ENCODE data around the gene TMEM125.

Gene TMEM125

DNA sequence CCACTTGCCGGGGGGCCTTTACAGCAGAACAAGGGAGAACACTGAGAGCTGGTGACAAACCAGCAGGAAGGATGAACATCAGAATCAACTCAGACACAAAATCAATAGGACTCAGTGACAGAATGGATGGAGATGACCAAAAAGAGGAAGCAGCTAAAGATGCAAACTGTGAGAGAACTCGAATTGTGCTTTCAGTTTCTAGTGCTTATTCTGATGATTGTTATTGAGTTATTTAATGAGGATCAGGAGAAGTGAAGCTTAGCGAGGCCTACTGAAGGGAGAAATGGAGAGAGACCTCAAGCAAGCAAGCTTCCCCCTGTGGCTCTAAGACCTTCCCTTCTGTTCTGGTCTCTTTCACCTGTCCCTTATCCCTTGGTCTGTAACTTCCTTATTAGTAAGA lies 30.3 kb upstream of the TMEM125 start:
- no peak overlapping the region for H2BK15ac ChIP-seq (ENCODE audit: low read depth, poor library complexity, severe bottlenecking)
- no peak overlapping the region for H2BK12ac ChIP-seq (ENCODE audit: low read length in 2 of 2)
- H2AFZ ChIP-seq (ENCODE audit: low read depth, low read length), result no peak overlapping the region
- no peak overlapping the region for H3K9ac ChIP-seq (ENCODE audit: low read length)
- no peak overlapping the region for H3K23ac ChIP-seq (ENCODE audit: low read length in 2 of 2)
- no peak overlapping the region for H2AK5ac ChIP-seq (ENCODE audit: low read length, severe bottlenecking)
- no peak overlapping the region for H4K8ac ChIP-seq (ENCODE audit: low read length)
- H2BK5ac ChIP-seq (ENCODE audit: low read depth, low read length, poor library complexity, severe bottlenecking), result no peak overlapping the region
- H3K27me3 ChIP-seq (ENCODE audit: control insufficient read depth in 1 of 2, insufficient read depth in 1 of 2, low read length in 2 of 2), result no peaks in the 10 kb centered on the region
- no peaks in the 10 kb centered on the region for H3K9me3 ChIP-seq (ENCODE audit: control insufficient read depth, low read length)
- no peak overlapping the region for H3K14ac ChIP-seq (ENCODE audit: low read length in 2 of 2)
- no peak overlapping the region for H2BK120ac ChIP-seq (ENCODE audit: low read depth, low read length)
- peaks cover 3% of the 10 kb centered on the region for H3K4me1 ChIP-seq (ENCODE audit: control insufficient read depth, insufficient read depth, low read depth, low read length)
- no peak overlapping the region for H3K4me2 ChIP-seq (ENCODE audit: low read length, poor library complexity, severe bottlenecking)
- H4K91ac ChIP-seq (ENCODE audit: low read length), result no peak overlapping the region
- no peak for DNase-seq
- H3K4me3 ChIP-seq (ENCODE audit: insufficient read depth in 1 of 2, low read depth in 1 of 2, low read length in 2 of 2), result no peak overlapping the region
- H3K18ac ChIP-seq (ENCODE audit: low read depth in 1 of 2, low read length in 2 of 2), result no peak overlapping the region
- no peak overlapping the region for H3K27ac ChIP-seq (ENCODE audit: low read length, poor library complexity, severe bottlenecking)
- WGBS, result 91% methylated on average over 3 of the region's 3 CpGs
- H3K79me1 ChIP-seq (replicated peaks; ENCODE audit: low read length, poor library complexity, severe bottlenecking), result no peaks in the 10 kb centered on the region
- H3K4ac ChIP-seq (ENCODE audit: low read depth in 1 of 2, low read length in 2 of 2), result no peak overlapping the region
- H3K36me3 ChIP-seq (ENCODE audit: control insufficient read depth in 1 of 2, insufficient read depth in 2 of 2, low read depth in 1 of 2, low read length in 2 of 2), result no peaks in the 10 kb centered on the region

GRCh38 chr1:43241413-43241836 lies 28.4 kb upstream of the TMEM125 start:
- Histone ChIP-seq H2BK12ac (ENCODE audit: low read length in 2 of 2) (no peak overlapping the region), H3K18ac (ENCODE audit: low read depth in 1 of 2, low read length in 2 of 2) (no peak overlapping the region), H2AK5ac (ENCODE audit: low read length, severe bottlenecking) (no peak overlapping the region), H2BK5ac (ENCODE audit: low read depth, low read length, poor library complexity, severe bottlenecking) (no peak overlapping the region), H3K9ac (ENCODE audit: low read length) (no peak overlapping the region), H3K9me3 (ENCODE audit: control insufficient read depth, low read length) (peaks cover 5% of the 10 kb centered on the region), H4K91ac (ENCODE audit: low read length) (no peak overlapping the region), H2BK15ac (ENCODE audit: low read depth, poor library complexity, severe bottlenecking) (no peak overlapping the region), H3K23ac (ENCODE audit: low read length in 2 of 2) (no peak overlapping the region), H3K4ac (ENCODE audit: low read depth in 1 of 2, low read length in 2 of 2) (no peak overlapping the region), H2BK120ac (ENCODE audit: low read depth, low read length) (no peak overlapping the region), H3K27ac (ENCODE audit: low read length, poor library complexity, severe bottlenecking) (no peak overlapping the region), H4K8ac (ENCODE audit: low read length) (no peak overlapping the region), H3K4me3 (ENCODE audit: insufficient read depth in 1 of 2, low read depth in 1 of 2, low read length in 2 of 2) (no peak overlapping the region), H3K79me1 (replicated peaks; ENCODE audit: low read length, poor library complexity, severe bottlenecking) (no peaks in the 10 kb centered on the region), H3K36me3 (ENCODE audit: control insufficient read depth in 1 of 2, insufficient read depth in 2 of 2, low read depth in 1 of 2, low read length in 2 of 2) (no peaks in the 10 kb centered on the region), H2AFZ (ENCODE audit: low read depth, low read length) (no peak overlapping the region), H3K27me3 (ENCODE audit: control insufficient read depth in 1 of 2, insufficient read depth in 1 of 2, low read length in 2 of 2) (no peaks in the 10 kb centered on the region), H3K4me2 (ENCODE audit: low read length, poor library complexity, severe bottlenecking) (no peak overlapping the region), H3K4me1 (ENCODE audit: control insufficient read depth, insufficient read depth, low read depth, low read length) (peaks cover 3% of the 10 kb centered on the region), H3K14ac (ENCODE audit: low read length in 2 of 2) (no peak overlapping the region)
- no peak for DNase-seq
- 72% methylated on average over 6 of the region's 6 CpGs for WGBS

DNA sequence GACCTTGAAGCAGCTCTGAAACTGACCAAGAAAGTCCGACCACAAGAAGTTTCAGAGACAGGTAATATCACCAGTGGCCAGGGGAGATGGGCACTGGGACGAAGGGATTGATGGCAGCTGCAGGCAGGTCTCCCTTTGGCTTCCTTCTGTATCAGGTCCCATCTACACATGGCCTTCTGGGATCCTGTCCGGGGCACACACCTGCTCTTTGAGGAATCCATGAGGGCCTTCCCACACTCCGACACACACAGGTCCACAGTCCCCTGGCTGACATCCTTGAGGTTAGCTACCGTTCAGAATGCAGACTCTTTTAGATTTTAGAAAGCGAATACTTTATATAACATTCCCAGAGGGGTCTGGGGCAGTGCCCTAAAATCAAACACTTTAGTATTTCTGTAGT lies 26.5 kb upstream of the TMEM125 start:
- WGBS, result 80% methylated on average over 4 of the region's 6 CpGs
- Histone ChIP-seq H3K9me3 (ENCODE audit: control insufficient read depth, low read length) (peaks cover 14% of the 10 kb centered on the region), H2AK5ac (ENCODE audit: low read length, severe bottlenecking) (no peak overlapping the region), H2AFZ (ENCODE audit: low read depth, low read length) (no peak overlapping the region), H2BK120ac (ENCODE audit: low read depth, low read length) (no peak overlapping the region), H3K79me1 (replicated peaks; ENCODE audit: low read length, poor library complexity, severe bottlenecking) (no peaks in the 10 kb centered on the region), H3K14ac (ENCODE audit: low read length in 2 of 2) (no peak overlapping the region), H3K27ac (ENCODE audit: low read length, poor library complexity, severe bottlenecking) (no peak overlapping the region), H4K8ac (ENCODE audit: low read length) (no peak overlapping the region), H3K4me1 (ENCODE audit: control insufficient read depth, insufficient read depth, low read depth, low read length) (peaks cover 3% of the 10 kb centered on the region), H3K27me3 (ENCODE audit: control insufficient read depth in 1 of 2, insufficient read depth in 1 of 2, low read length in 2 of 2) (no peaks in the 10 kb centered on the region), H2BK15ac (ENCODE audit: low read depth, poor library complexity, severe bottlenecking) (no peak overlapping the region), H4K91ac (ENCODE audit: low read length) (no peak overlapping the region), H3K4me2 (ENCODE audit: low read length, poor library complexity, severe bottlenecking) (no peak overlapping the region), H3K23ac (ENCODE audit: low read length in 2 of 2) (no peak overlapping the region), H3K36me3 (ENCODE audit: control insufficient read depth in 1 of 2, insufficient read depth in 2 of 2, low read depth in 1 of 2, low read length in 2 of 2) (no peaks in the 10 kb centered on the region), H3K4ac (ENCODE audit: low read depth in 1 of 2, low read length in 2 of 2) (no peak overlapping the region), H2BK12ac (ENCODE audit: low read length in 2 of 2) (no peak overlapping the region), H3K18ac (ENCODE audit: low read depth in 1 of 2, low read length in 2 of 2) (no peak overlapping the region), H3K4me3 (ENCODE audit: insufficient read depth in 1 of 2, low read depth in 1 of 2, low read length in 2 of 2) (no peak overlapping the region), H3K9ac (ENCODE audit: low read length) (no peak overlapping the region), H2BK5ac (ENCODE audit: low read depth, low read length, poor library complexity, severe bottlenecking) (no peak overlapping the region)
- no peak for DNase-seq

- Histone ChIP-seq H3K79me1 (replicated peaks; ENCODE audit: low read length, poor library complexity, severe bottlenecking) (no peaks in the 10 kb centered on the region), H2BK12ac (ENCODE audit: low read length in 2 of 2) (no peak overlapping the region), H3K4ac (ENCODE audit: low read depth in 1 of 2, low read length in 2 of 2) (no peak overlapping the region), H3K4me1 (ENCODE audit: control insufficient read depth, insufficient read depth, low read depth, low read length) (no peaks in the 10 kb centered on the region), H3K9ac (ENCODE audit: low read length) (no peak overlapping the region), H2AK5ac (ENCODE audit: low read length, severe bottlenecking) (no peak overlapping the region), H3K9me3 (ENCODE audit: control insufficient read depth, low read length) (peaks cover 14% of the 10 kb centered on the region), H3K27me3 (ENCODE audit: control insufficient read depth in 1 of 2, insufficient read depth in 1 of 2, low read length in 2 of 2) (no peaks in the 10 kb centered on the region), H3K36me3 (ENCODE audit: control insufficient read depth in 1 of 2, insufficient read depth in 2 of 2, low read depth in 1 of 2, low read length in 2 of 2) (no peaks in the 10 kb centered on the region), H3K18ac (ENCODE audit: low read depth in 1 of 2, low read length in 2 of 2) (no peak overlapping the region), H4K8ac (ENCODE audit: low read length) (no peak overlapping the region), H3K23ac (ENCODE audit: low read length in 2 of 2) (no peak overlapping the region), H2BK15ac (ENCODE audit: low read depth, poor library complexity, severe bottlenecking) (no peak overlapping the region), H3K27ac (ENCODE audit: low read length, poor library complexity, severe bottlenecking) (no peak overlapping the region), H2BK120ac (ENCODE audit: low read depth, low read length) (no peak overlapping the region), H4K91ac (ENCODE audit: low read length) (no peak overlapping the region), H2AFZ (ENCODE audit: low read depth, low read length) (no peak overlapping the region), H3K4me2 (ENCODE audit: low read length, poor library complexity, severe bottlenecking) (no peak overlapping the region), H3K14ac (ENCODE audit: low read length in 2 of 2) (no peak overlapping the region), H2BK5ac (ENCODE audit: low read depth, low read length, poor library complexity, severe bottlenecking) (no peak overlapping the region), H3K4me3 (ENCODE audit: insufficient read depth in 1 of 2, low read depth in 1 of 2, low read length in 2 of 2) (no peak overlapping the region)
- no peak for DNase-seq
- WGBS, result 86% methylated on average over 2 of the region's 4 CpGs
These were observed 23.1 kb upstream of the TMEM125 start for GRCh38 chr1:43246466-43247213.
